GM21528 (cell line): Measurements from ENCODE around the gene FAM81B.

Source experiments
- ATAC-seq: cut with Tn5 transposase; IDR thresholded peaks from one replicate; pipeline ENCODE4 v1.9.1; 2021; ENCODE audit warnings: mild to moderate bottlenecking, moderate library complexity; ENCODE audit not compliant: unreplicated experiment, low FRiP score

FAM81B gene

DNA sequence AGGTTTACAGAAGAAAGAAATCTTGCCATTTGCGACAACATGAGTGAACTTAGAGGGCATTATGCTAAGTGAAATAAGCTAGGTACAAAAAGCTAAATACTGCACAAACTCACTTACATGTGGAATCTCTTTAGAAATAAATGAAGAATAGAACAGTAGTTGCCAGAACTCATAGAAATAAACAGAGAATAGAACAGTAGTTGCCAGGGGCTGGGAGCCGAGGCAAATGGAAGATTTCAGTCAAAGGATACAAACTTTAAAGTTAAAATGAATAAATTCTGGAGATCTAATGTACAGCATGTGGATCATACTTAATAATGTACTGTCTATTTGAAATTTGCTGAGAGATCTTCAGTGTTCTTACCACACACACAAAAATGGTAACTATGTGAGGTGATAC is 63.4 kb downstream of the FAM81B start:
- no peak for ATAC-seq

DNA sequence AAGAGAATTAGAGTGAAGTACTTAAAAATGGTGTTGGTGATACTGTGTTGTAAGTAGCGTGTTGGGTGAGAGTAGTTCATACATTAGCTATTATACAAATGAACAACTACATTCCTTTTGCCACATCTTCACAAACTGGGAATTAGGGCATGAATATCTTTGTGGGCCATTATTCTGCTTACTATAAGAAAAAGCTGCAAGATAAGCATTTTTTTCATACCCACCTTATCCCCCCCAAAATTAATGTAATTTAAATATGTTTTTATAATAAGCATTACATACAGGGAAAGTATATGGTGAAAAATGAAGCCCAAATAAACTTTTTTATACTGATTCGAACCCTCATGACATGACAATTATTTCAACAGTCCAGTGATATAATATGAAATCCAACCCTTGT is 69.5 kb downstream of the FAM81B start:
- no peak for ATAC-seq

DNA sequence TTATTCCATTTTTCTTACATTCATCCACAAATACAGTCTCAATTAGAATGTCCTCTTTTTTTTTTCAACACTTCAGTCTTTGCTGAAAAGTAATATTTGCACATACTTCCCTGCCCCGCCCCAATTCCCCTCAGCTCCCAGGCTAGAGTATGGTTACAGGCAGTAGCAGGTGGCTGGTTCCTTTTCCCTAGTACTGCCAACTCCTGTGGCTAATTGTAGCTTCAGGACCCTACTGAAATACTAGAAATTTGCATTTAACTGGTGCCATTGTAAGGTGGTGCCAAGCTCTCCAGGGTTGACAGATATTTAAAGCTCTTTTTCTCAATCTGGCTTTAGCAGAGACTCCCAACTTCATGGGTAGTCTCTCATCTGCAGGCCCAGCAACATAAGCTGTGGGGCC is 80.3 kb downstream of the FAM81B start:
- no peak for ATAC-seq

DNA sequence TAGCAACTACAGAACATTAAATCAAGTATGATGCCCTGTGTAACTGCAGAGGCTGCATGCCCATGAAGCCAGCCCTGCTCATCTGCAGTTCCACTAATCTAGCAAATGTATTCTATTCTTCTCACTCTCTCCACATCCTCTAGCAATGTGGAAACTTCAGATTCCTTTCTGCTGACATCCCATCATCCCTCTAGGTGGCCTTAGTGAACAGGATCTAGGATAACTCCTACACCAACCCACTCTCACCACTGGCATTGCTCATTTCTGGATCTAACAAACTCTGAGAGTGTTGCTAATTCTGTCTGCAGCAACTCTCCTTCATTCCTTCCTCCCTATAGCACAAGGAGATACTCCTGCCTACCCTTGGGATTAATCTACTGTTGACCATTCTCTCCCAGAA is 80.8 kb downstream of the FAM81B start:
- no peak for ATAC-seq

DNA sequence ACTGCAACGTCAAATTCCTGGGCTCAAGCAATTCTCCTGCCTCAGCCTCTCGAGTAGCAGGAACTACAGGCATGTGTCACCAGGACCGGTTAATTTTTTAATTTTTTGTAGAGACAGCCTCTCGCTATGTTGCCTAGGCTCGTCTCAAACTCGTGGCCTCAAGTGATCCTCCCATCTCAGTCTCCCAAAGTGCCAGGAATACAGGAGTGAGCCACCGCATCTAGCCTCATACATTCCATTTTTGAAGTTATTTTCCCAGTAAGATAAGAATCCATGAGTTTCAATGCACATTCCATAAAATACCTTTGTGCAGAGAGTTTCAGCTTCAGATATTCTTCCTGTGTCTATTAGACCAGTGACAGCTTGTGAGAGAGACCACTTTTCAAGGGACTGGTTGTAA is 93.3 kb downstream of the FAM81B start:
- no peak for ATAC-seq

DNA sequence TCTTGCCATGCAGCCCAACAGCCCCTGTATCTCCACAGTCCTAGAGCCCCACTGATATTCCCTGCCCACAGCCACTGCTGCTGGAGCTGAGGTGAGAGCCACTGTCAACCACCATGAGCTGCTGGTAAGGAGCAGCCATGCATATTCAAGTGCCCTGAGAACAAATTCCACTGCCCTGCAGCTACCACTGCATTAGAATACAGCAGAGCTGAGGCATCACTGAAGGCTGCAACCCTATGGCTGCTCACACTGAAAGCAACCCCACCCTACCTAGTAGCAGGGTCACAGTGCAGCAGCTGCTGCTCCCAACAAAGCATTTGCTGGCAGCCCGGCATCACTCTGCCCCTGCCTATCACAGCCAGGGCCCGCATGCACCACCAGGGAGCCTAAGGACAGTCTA is 95.0 kb downstream of the FAM81B start:
- ATAC-seq = no peak

DNA sequence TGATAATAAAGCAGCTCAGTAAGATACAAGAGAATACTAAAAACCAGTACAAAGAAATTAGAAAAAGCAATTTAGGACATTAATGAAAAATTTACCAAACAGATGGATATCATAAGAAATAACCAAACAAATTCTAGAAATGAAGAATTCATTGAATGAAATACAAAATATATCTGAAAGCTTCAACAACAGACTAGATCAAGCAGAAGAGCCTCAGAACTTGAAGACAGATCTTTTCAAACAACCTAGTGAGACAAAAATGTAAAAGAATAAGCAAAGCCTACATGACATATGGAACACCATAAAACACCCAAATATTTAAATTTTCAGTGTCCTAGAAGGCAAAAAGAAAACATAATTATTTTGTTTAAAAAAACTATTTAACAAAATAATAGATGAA is 96.7 kb downstream of the FAM81B start:
- no peak for ATAC-seq
